ENCODE data around the gene CERS6. TPM values are rescaled to one million over a fixed set of nuclear protein-coding genes. Genes with fewer than 3 reads are reported as not detected.
"Not testable (repeated sequence)": the region's sequence is repeated elsewhere in the genome, so short reads cannot be mapped to it uniquely, and the experiment has no call there.

Gene CERS6
- total and polyA plus RNA-seq, 4 donors: 4.3 to 10.6 (median 6.4) TPM

DNA sequence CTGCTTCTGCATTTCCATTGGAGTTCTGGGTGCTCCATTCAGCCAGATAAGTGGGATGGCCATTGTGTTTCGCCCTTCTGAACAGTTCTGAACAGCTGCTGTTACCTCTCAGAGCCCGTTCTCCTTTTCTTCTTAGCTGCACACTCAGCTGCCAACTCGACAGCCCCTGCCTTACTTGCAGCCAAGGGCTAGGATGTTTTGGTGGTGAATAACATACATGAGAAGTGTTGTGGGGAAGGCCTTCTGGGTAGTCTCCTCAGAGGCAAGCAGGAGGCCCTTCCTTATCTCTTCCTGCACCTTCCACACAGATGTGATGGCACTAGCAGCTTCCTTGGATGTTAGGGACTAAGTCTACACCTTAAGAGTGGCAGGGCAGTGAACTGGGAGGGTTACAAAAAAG lies 207.9 kb downstream of the CERS6 start:
- Histone ChIP-seq H3K27ac (ENCODE audit: low read depth in 1 of 2, low read length in 2 of 2) (no peak overlapping the region), H3K9me3 (ENCODE audit: control insufficient read depth, low read length) (no peaks in the 10 kb centered on the region), H3K4me1 (ENCODE audit: control insufficient read depth in 1 of 2, insufficient read depth in 2 of 2, low read length in 2 of 2) (no peaks in the 10 kb centered on the region), H3K27me3 (ENCODE audit: control insufficient read depth in 1 of 2, insufficient read depth in 2 of 2, low read length in 1 of 2) (no peaks in the 10 kb centered on the region), H3K36me3 (ENCODE audit: control insufficient read depth in 1 of 2, insufficient read depth in 2 of 2, low read length in 1 of 2) (peaks cover 0 to 2% of the 10 kb centered on the region in 2 donors), H3K4me3 (ENCODE audit: low read length in 2 of 2) (no peak overlapping the region)
- 84 to 88% methylated on average over 3 of the region's 3 CpGs for WGBS, 2 donors
- intact Hi-C loops (cut with DNase I): no loop called here
- ATAC-seq (ENCODE audit: low FRiP score) (no peak), DNase-seq (no peak)

DNA sequence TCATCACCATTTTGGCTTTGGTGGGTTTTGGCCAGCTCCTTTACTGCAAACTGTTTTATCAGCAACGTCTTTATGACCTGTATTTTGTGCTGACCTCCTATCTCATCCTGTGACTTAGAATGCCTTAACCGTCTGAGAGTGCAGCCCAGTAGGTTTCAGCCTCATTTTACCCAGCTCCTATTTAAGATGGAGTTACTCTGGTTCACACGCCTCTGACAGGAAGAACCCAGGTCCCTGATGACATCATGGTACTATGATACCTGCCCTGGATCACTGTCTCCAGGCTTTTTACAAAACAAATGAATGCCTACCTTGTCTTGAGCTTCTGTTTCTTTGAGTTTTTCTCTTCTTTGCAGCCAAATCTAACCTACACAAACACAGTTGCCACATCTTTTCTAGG lies 208.6 kb downstream of the CERS6 start:
- H3K27ac ChIP-seq (ENCODE audit: low read depth in 1 of 2, low read length in 2 of 2); DNase-seq; intact Hi-C loops (cut with DNase I); H3K27me3 ChIP-seq (ENCODE audit: control insufficient read depth in 1 of 2, insufficient read depth in 2 of 2, low read length in 1 of 2); H3K4me1 ChIP-seq (ENCODE audit: control insufficient read depth in 1 of 2, insufficient read depth in 2 of 2, low read length in 2 of 2); H3K9me3 ChIP-seq (ENCODE audit: control insufficient read depth, low read length); H3K4me3 ChIP-seq (ENCODE audit: low read length in 2 of 2); ATAC-seq (ENCODE audit: low FRiP score); H3K36me3 ChIP-seq (ENCODE audit: control insufficient read depth in 1 of 2, insufficient read depth in 2 of 2, low read length in 1 of 2): not testable (repeated sequence)
- 85 to 87% methylated on average over 3 of the region's 3 CpGs for WGBS, 2 donors

DNA sequence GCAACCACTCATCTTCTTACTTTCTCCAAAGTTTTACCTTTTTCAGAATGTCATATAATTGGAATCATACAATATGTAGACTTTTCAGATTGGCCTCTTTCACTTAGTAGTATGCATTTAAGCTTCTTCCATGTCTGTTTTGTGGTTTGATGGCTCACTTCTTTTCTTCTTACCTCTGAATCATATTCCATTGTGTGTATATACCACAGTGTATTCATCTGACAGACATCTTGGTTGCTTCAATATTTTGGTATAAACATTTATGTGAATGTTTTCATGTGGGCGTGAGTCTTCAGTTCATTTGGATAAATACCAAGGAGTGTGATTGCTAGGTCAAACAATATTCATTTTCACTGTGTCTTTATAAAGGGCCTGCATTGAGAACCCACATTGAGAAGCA lies 210.3 kb downstream of the CERS6 start:
- Histone ChIP-seq H3K9me3 (ENCODE audit: control insufficient read depth, low read length) (no peaks in the 10 kb centered on the region), H3K27me3 (ENCODE audit: control insufficient read depth in 1 of 2, insufficient read depth in 2 of 2, low read length in 1 of 2) (no peaks in the 10 kb centered on the region), H3K4me3 (ENCODE audit: low read length in 2 of 2) (no peak overlapping the region), H3K4me1 (ENCODE audit: control insufficient read depth in 1 of 2, insufficient read depth in 2 of 2, low read length in 2 of 2) (no peaks in the 10 kb centered on the region), H3K27ac (ENCODE audit: low read depth in 1 of 2, low read length in 2 of 2) (no peak overlapping the region), H3K36me3 (ENCODE audit: control insufficient read depth in 1 of 2, insufficient read depth in 2 of 2, low read length in 1 of 2) (peaks cover 0 to 2% of the 10 kb centered on the region in 2 donors)
- no peak for DNase-seq
- intact Hi-C loops (cut with DNase I): no loop called here
- WGBS, 2 donors: 79 to 81% methylated on average over 1 of the region's 1 CpG
- no peak for ATAC-seq (ENCODE audit: low FRiP score)

DNA sequence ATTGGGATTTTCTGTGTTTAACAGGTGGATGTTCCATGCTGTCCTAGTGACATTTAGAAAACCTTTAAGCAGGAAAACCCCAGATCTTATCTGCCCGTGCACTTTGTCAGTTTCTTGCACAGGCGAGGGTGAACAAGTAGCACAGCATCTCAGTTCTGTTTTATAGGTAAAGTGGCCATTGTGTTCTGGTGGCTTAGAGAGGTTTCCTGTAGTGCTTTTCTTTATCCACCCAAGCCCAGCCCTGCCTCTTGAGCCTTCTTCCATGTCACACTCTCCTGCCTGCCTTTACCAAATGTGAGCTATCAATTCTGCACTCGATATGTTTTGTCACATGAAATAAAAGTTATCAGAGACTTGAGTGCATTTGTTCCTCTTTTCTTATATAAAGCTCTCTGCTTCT lies 211.1 kb downstream of the CERS6 start:
- Histone ChIP-seq H3K4me1 (ENCODE audit: control insufficient read depth in 1 of 2, insufficient read depth in 2 of 2, low read length in 2 of 2) (no peaks in the 10 kb centered on the region), H3K9me3 (ENCODE audit: control insufficient read depth, low read length) (no peaks in the 10 kb centered on the region), H3K27me3 (ENCODE audit: control insufficient read depth in 1 of 2, insufficient read depth in 2 of 2, low read length in 1 of 2) (no peaks in the 10 kb centered on the region), H3K4me3 (ENCODE audit: low read length in 2 of 2) (no peak overlapping the region), H3K36me3 (ENCODE audit: control insufficient read depth in 1 of 2, insufficient read depth in 2 of 2, low read length in 1 of 2) (peaks cover 0 to 2% of the 10 kb centered on the region in 2 donors), H3K27ac (ENCODE audit: low read depth in 1 of 2, low read length in 2 of 2) (no peak overlapping the region)
- intact Hi-C loops (cut with DNase I): no loop called here
- ATAC-seq (ENCODE audit: low FRiP score): no peak
- 93 to 94% methylated on average over 3 of the region's 3 CpGs for WGBS, 2 donors
- no peak for DNase-seq

DNA sequence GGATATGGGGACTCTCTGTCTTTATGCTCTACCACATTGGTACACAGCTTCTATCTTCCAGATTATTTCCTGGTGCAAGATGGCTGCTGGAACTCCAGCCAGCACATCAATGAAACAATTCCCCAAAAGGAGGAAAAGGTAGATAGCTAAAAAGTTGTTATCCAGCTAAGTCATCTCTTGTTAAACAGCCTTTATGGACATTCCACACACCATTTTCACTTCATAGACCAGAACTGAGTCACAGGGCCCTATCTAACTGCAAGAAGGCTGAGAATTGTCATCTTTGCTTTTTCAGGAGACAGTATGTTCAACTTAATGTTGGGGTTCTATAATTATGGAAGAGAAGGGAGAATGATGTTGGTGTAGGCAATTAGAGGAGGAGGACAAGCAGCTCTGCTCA lies 213.1 kb downstream of the CERS6 start:
- Histone ChIP-seq H3K27ac (ENCODE audit: low read depth in 1 of 2, low read length in 2 of 2) (no peak overlapping the region), H3K4me3 (ENCODE audit: low read length in 2 of 2) (no peak overlapping the region), H3K27me3 (ENCODE audit: control insufficient read depth in 1 of 2, insufficient read depth in 2 of 2, low read length in 1 of 2) (no peaks in the 10 kb centered on the region), H3K36me3 (ENCODE audit: control insufficient read depth in 1 of 2, insufficient read depth in 2 of 2, low read length in 1 of 2) (no peaks in the 10 kb centered on the region), H3K9me3 (ENCODE audit: control insufficient read depth, low read length) (no peaks in the 10 kb centered on the region), H3K4me1 (ENCODE audit: control insufficient read depth in 1 of 2, insufficient read depth in 2 of 2, low read length in 2 of 2) (no peaks in the 10 kb centered on the region)
- no peak for ATAC-seq (ENCODE audit: low FRiP score)
- intact Hi-C loops (cut with DNase I): no loop called here
- DNase-seq: no peak

DNA sequence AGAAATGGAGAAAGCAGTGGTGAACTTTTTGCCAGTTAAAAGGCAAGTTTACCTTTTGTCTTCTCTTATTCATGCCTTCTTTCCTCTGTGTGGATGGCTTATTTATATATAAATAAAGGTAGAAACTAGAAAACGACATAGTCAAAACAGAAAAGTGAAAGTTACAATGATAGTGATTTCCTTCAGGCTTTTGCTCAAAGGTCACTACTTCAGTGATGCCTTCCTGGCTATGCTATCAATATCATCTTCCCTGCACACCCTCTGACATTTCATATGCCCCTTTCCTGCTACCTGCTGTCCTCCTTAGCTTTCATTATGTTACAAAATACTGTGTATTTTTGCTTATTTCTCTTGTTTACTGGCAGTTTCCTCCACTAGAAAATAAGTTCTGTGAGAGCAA lies 214.4 kb downstream of the CERS6 start:
- no peak for ATAC-seq (ENCODE audit: low FRiP score)
- intact Hi-C loops (cut with DNase I): no loop called here
- no peaks in the 10 kb centered on the region for H3K36me3 ChIP-seq (ENCODE audit: control insufficient read depth in 1 of 2, insufficient read depth in 2 of 2, low read length in 1 of 2)
- DNase-seq: no peak
- H3K27ac ChIP-seq (ENCODE audit: low read depth in 1 of 2, low read length in 2 of 2): no peak overlapping the region
- H3K9me3 ChIP-seq (ENCODE audit: control insufficient read depth, low read length): no peaks in the 10 kb centered on the region
- H3K4me1 ChIP-seq (ENCODE audit: control insufficient read depth in 1 of 2, insufficient read depth in 2 of 2, low read length in 2 of 2): no peaks in the 10 kb centered on the region
- H3K27me3 ChIP-seq (ENCODE audit: control insufficient read depth in 1 of 2, insufficient read depth in 2 of 2, low read length in 1 of 2): no peaks in the 10 kb centered on the region
- WGBS, 2 donors: 83 to 94% methylated on average over 1 of the region's 1 CpG
- no peak overlapping the region for H3K4me3 ChIP-seq (ENCODE audit: low read length in 2 of 2)

DNA sequence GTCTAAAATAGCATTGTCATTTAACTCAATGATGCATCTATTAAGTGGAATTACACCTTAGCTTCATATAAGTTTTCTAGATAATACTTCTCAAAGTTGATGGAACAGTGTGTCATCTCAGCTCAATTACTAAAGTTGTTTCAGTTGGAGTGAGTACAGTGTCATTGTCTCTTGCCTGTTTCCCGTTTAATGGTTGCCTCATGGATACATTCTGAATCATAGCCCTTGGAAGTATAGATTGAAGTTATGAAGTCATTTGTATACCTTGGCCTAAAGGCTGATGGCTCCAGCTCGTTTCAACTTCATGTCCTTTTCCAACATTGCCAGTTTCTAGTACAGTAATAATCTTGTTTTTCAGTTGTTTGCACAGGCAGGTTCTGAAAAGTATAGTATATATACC lies 215.9 kb downstream of the CERS6 start:
- intact Hi-C loops (cut with DNase I): no loop called here
- H3K36me3 ChIP-seq (ENCODE audit: control insufficient read depth in 1 of 2, insufficient read depth in 2 of 2, low read length in 1 of 2): no peaks in the 10 kb centered on the region
- 10 to 13% methylated on average over 2 of the region's 2 CpGs for WGBS, 2 donors

DNA sequence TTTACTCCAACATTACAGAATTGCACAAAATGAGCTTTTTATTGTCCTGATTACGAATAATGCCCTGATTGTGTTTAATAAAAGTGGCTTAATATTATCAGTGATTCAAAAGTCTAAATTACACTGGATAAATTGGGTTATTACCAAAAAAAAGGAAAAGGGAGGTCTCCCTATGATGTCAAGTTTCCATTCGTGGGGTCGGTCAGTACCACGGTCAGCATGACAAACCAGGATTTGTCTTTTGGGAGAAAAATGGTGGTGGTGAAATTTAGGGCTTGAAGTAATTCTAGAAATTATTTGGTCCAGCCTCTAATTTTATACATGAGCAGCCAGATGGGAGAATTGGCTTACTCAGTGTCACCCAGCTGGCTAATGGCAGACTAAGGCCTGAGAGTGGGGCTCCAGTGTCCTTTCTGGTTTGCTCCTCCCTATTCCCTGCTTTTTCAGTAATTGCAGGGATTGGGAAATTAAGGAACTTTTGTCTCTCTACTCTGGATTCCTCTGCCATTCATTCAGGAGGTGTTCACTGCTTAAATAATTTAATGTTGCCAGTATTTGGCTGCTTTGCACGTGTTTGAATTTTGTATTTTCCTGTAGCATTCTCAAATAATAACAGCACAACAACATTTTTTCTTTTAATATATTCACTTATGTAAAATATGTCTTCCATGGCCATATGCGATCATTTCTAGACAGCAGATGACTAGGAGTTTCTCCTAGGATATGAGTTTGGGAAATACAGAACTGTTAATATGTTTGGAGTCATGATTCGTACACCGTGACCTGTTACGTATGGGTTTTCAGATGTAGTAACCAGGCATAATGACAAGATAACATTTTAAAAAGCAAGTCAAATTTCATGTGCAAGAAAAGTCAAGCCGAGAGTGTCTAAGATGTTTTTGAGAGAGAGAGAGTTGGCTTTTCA lies 217.5 kb downstream of the CERS6 start:
- no peak for ATAC-seq (ENCODE audit: low FRiP score)
- no peak overlapping the region for H3K4me3 ChIP-seq (ENCODE audit: low read length in 2 of 2)
- H3K27ac ChIP-seq (ENCODE audit: low read depth in 1 of 2, low read length in 2 of 2): no peak overlapping the region
- no peak for DNase-seq
- no peaks in the 10 kb centered on the region for H3K9me3 ChIP-seq (ENCODE audit: control insufficient read depth, low read length)
- intact Hi-C loops (cut with DNase I): no loop called here
- 87 to 88% methylated on average over 10 of the region's 10 CpGs for WGBS, 2 donors
- H3K27me3 ChIP-seq (ENCODE audit: control insufficient read depth in 1 of 2, insufficient read depth in 2 of 2, low read length in 1 of 2): no peaks in the 10 kb centered on the region
- no peaks in the 10 kb centered on the region for H3K4me1 ChIP-seq (ENCODE audit: control insufficient read depth in 1 of 2, insufficient read depth in 2 of 2, low read length in 2 of 2)
- no peaks in the 10 kb centered on the region for H3K36me3 ChIP-seq (ENCODE audit: control insufficient read depth in 1 of 2, insufficient read depth in 2 of 2, low read length in 1 of 2)

More for the DNA sequence above, 215.9 kb downstream of the CERS6 start:
- ATAC-seq (ENCODE audit: low FRiP score) (no peak), DNase-seq (no peak)
- Histone ChIP-seq H3K4me1 (ENCODE audit: control insufficient read depth in 1 of 2, insufficient read depth in 2 of 2, low read length in 2 of 2) (no peaks in the 10 kb centered on the region), H3K27me3 (ENCODE audit: control insufficient read depth in 1 of 2, insufficient read depth in 2 of 2, low read length in 1 of 2) (no peaks in the 10 kb centered on the region), H3K9me3 (ENCODE audit: control insufficient read depth, low read length) (no peaks in the 10 kb centered on the region), H3K4me3 (ENCODE audit: low read length in 2 of 2) (no peak overlapping the region), H3K27ac (ENCODE audit: low read depth in 1 of 2, low read length in 2 of 2) (no peak overlapping the region)

DNA sequence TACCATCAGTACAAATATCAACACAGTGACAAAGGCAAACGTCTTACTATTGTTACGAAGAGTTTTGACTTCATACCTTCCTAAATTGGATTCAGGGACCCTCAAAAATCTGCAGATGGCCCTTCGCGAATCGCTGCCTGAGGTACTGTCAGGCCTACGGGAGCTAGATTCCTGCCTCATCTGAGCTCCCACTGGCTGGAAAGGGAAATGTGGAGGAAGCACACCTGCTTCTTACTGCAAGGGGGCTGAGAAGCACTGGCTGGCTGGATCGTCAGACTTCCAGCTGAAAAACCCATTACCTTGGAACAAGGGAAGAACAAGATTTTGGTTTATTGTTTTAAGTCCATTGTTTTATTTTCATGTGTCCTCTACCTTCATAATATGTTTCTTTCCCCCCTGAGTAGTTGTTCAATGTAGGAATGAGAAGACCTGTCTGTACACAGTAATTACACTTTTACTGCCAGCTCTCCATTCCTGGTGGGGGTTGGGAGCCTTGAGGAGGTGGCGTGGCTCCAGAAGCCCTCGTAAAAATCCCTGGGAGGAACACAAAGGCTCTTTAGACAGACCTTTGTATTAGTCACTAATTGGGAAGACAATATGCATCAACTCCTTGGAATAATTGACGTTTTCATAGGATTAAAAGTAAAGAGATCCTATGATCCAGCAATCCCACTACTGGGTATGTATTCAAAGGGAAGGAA lies 222.2 kb downstream of the CERS6 start:
- Histone ChIP-seq H3K4me1 (ENCODE audit: control insufficient read depth in 1 of 2, insufficient read depth in 2 of 2, low read length in 2 of 2) (no peaks in the 10 kb centered on the region), H3K27me3 (ENCODE audit: control insufficient read depth in 1 of 2, insufficient read depth in 2 of 2, low read length in 1 of 2) (no peaks in the 10 kb centered on the region), H3K9me3 (ENCODE audit: control insufficient read depth, low read length) (no peaks in the 10 kb centered on the region), H3K4me3 (ENCODE audit: low read length in 2 of 2) (no peak overlapping the region), H3K36me3 (ENCODE audit: control insufficient read depth in 1 of 2, insufficient read depth in 2 of 2, low read length in 1 of 2) (no peaks in the 10 kb centered on the region), H3K27ac (ENCODE audit: low read depth in 1 of 2, low read length in 2 of 2) (no peak overlapping the region)
- ATAC-seq (ENCODE audit: low FRiP score) (no peak), DNase-seq (no peak)
- WGBS, 2 donors: 93 to 94% methylated on average over 10 of the region's 10 CpGs
- intact Hi-C loops (cut with DNase I): no loop called here
